ENCODE results near the gene HSPA6.
"Not testable (repeated sequence)": the region's sequence is repeated elsewhere in the genome, so short reads cannot be mapped to it uniquely, and the experiment has no call there.

GRCh38 chr1:161562441-161562840 is 38.1 kb downstream of the HSPA6 start:
- TF ChIP-seq POLR2A, POLR2AphosphoS5 (IDR thresholded peaks at IDR 0.05): not testable (repeated sequence)
